Measurements from ENCODE around the gene BTBD19.
"Not testable (repeated sequence)": the region's sequence is repeated elsewhere in the genome, so short reads cannot be mapped to it uniquely, and the experiment has no call there.

BTBD19 gene

GRCh38 chr1:44808063-44808937 is at the start of gene BTBD19:
Gene BTBD19 (plus strand): TSS chr1:44808523. CDS start chr1:44808821, 298 bp downstream.
- DNase-seq: peak; percentile 83

- no peak for DNase-seq
Observed at GRCh38 chr1:44759077-44759476, 49.2 kb upstream of the BTBD19 start.

GRCh38 chr1:44760876-44761275 is 47.4 kb upstream of the BTBD19 start:
- DNase-seq: no peak

GRCh38 chr1:44766421-44766820 is 41.9 kb upstream of the BTBD19 start:
- DNase-seq: not testable (repeated sequence)

- peak; percentile 93 for DNase-seq
Observed at GRCh38 chr1:44775078-44775929, 33.0 kb upstream of the BTBD19 start, which contains the start of gene RPS8. Gene RPS8 (plus strand): TSS chr1:44775540. CDS start chr1:44775597, 57 bp downstream.

- no peak for DNase-seq
Observed at GRCh38 chr1:44775930-44776729, 32.2 kb upstream of the BTBD19 start.

- DNase-seq: no peak
Observed at GRCh38 chr1:44776730-44777068, 31.6 kb upstream of the BTBD19 start.

GRCh38 chr1:44777547-44777946 is 30.8 kb upstream of the BTBD19 start:
- DNase-seq: no peak

GRCh38 chr1:44777969-44778635 is 30.2 kb upstream of the BTBD19 start:
- DNase-seq: no peak

GRCh38 chr1:44778705-44779576 is 29.4 kb upstream of the BTBD19 start:
- no peak for DNase-seq

- no peak for DNase-seq
Observed at GRCh38 chr1:44780583-44781121, 27.7 kb upstream of the BTBD19 start.

GRCh38 chr1:44783697-44784093 is 24.6 kb upstream of the BTBD19 start:
- DNase-seq: no peak

GRCh38 chr1:44784094-44785028 is 24.0 kb upstream of the BTBD19 start:
- DNase-seq: no peak

GRCh38 chr1:44785029-44785380 is 23.3 kb upstream of the BTBD19 start:
- no peak for DNase-seq

- no peak for DNase-seq
Observed at GRCh38 chr1:44785501-44786137, 22.7 kb upstream of the BTBD19 start.

- DNase-seq: no peak
Observed at GRCh38 chr1:44786138-44786840, 22.0 kb upstream of the BTBD19 start.

- no peak for DNase-seq
Observed at GRCh38 chr1:44786841-44787426, 21.4 kb upstream of the BTBD19 start.

GRCh38 chr1:44787506-44787905 is 20.8 kb upstream of the BTBD19 start:
- DNase-seq: no peak
